IPS-18a (cell line): ENCODE data around the gene SCD5.

Experiments
- H3K27ac ChIP-seq: one replicate; pipeline ENCODE4 v1.5.1; 2013; ENCODE audit warnings: low read length
- H3K27me3 ChIP-seq: one replicate; pipeline ENCODE4 v1.6.1; 2013; ENCODE audit warnings: mild to moderate bottlenecking, low read length; ENCODE audit not compliant: control insufficient read depth, insufficient read depth
- H3K36me3 ChIP-seq: one replicate; pipeline ENCODE4 v1.6.1; 2013; ENCODE audit warnings: low read depth, low read length; ENCODE audit not compliant: control insufficient read depth
- H3K4me1 ChIP-seq: one replicate; pipeline ENCODE4 v1.6.1; 2013; ENCODE audit warnings: low read depth, low read length; ENCODE audit not compliant: control insufficient read depth
- H3K4me3 ChIP-seq: one replicate; pipeline ENCODE4 v1.5.1; 2013; ENCODE audit warnings: low read length
- H3K9ac ChIP-seq: one replicate; pipeline ENCODE4 v1.6.1; 2013; ENCODE audit warnings: mild to moderate bottlenecking, low read length, moderate library complexity
- H3K9me3 ChIP-seq: one replicate; pipeline ENCODE4 v1.6.1; 2013; ENCODE audit warnings: low read depth, low read length; ENCODE audit not compliant: control insufficient read depth

SCD5 gene

GRCh38 chr4:82791179-82791578 lies 7.4 kb downstream of the SCD5 start:
- H3K27me3 ChIP-seq = peaks cover 100% of the 10 kb centered on the region
- no peak overlapping the region for H3K27ac ChIP-seq
- H3K9me3 ChIP-seq = no peaks in the 10 kb centered on the region
- H3K9ac ChIP-seq = no peak overlapping the region
- no peaks in the 10 kb centered on the region for H3K36me3 ChIP-seq
- no peak overlapping the region for H3K4me3 ChIP-seq
- peaks cover 3% of the 10 kb centered on the region for H3K4me1 ChIP-seq

GRCh38 chr4:82790060-82790660 lies 8.4 kb downstream of the SCD5 start:
- H3K9me3 ChIP-seq = no peaks in the 10 kb centered on the region
- H3K9ac ChIP-seq = no peak overlapping the region
- H3K36me3 ChIP-seq = no peaks in the 10 kb centered on the region
- peaks cover 100% of the 10 kb centered on the region for H3K27me3 ChIP-seq
- peaks cover 13% of the 10 kb centered on the region for H3K4me1 ChIP-seq
- H3K27ac ChIP-seq = no peak overlapping the region
- H3K4me3 ChIP-seq = no peak overlapping the region

- H3K36me3 ChIP-seq = no peaks in the 10 kb centered on the region
- H3K4me3 ChIP-seq = no peak overlapping the region
- no peak overlapping the region for H3K9ac ChIP-seq
- no peak overlapping the region for H3K27ac ChIP-seq
- H3K27me3 ChIP-seq = peaks cover 100% of the 10 kb centered on the region
- no peaks in the 10 kb centered on the region for H3K9me3 ChIP-seq
- peaks cover 23% of the 10 kb centered on the region for H3K4me1 ChIP-seq
These were observed 9.4 kb downstream of the SCD5 start for GRCh38 chr4:82789025-82789776.

GRCh38 chr4:82787342-82787741 lies 11.3 kb downstream of the SCD5 start:
- Histone ChIP-seq H3K9ac (no peak overlapping the region), H3K4me3 (no peak overlapping the region), H3K36me3 (no peaks in the 10 kb centered on the region), H3K4me1 (peaks cover 23% of the 10 kb centered on the region), H3K27ac (no peak overlapping the region), H3K9me3 (no peaks in the 10 kb centered on the region), H3K27me3 (peaks cover 100% of the 10 kb centered on the region)

- H3K4me1 ChIP-seq = peaks cover 23% of the 10 kb centered on the region
- H3K36me3 ChIP-seq = no peaks in the 10 kb centered on the region
- H3K4me3 ChIP-seq = no peak overlapping the region
- H3K27me3 ChIP-seq = peaks cover 100% of the 10 kb centered on the region
- no peaks in the 10 kb centered on the region for H3K9me3 ChIP-seq
- H3K27ac ChIP-seq = no peak overlapping the region
- no peak overlapping the region for H3K9ac ChIP-seq
These were observed 11.8 kb downstream of the SCD5 start for GRCh38 chr4:82786828-82787227.

GRCh38 chr4:82785611-82786400 lies 12.8 kb downstream of the SCD5 start:
- Histone ChIP-seq H3K9me3 (no peaks in the 10 kb centered on the region), H3K4me3 (peak overlapping the region; percentile 12), H3K27ac (no peak overlapping the region), H3K9ac (no peak overlapping the region), H3K27me3 (peaks cover 98% of the 10 kb centered on the region), H3K36me3 (no peaks in the 10 kb centered on the region), H3K4me1 (peaks cover 24% of the 10 kb centered on the region)

- Histone ChIP-seq H3K9me3 (no peaks in the 10 kb centered on the region), H3K27me3 (peaks cover 92% of the 10 kb centered on the region), H3K9ac (no peak overlapping the region), H3K27ac (no peak overlapping the region), H3K4me1 (peaks cover 24% of the 10 kb centered on the region), H3K4me3 (peak overlapping the region; percentile 12), H3K36me3 (no peaks in the 10 kb centered on the region)
These were observed 13.7 kb downstream of the SCD5 start for GRCh38 chr4:82784681-82785610.

GRCh38 chr4:82782626-82783345 lies 15.8 kb downstream of the SCD5 start:
- no peak overlapping the region for H3K27ac ChIP-seq
- peaks cover 77% of the 10 kb centered on the region for H3K27me3 ChIP-seq
- no peak overlapping the region for H3K9ac ChIP-seq
- H3K36me3 ChIP-seq = no peaks in the 10 kb centered on the region
- H3K4me3 ChIP-seq = no peak overlapping the region
- no peaks in the 10 kb centered on the region for H3K9me3 ChIP-seq
- H3K4me1 ChIP-seq = peaks cover 24% of the 10 kb centered on the region

- Histone ChIP-seq H3K36me3 (no peaks in the 10 kb centered on the region), H3K4me1 (peaks cover 20% of the 10 kb centered on the region), H3K9me3 (no peaks in the 10 kb centered on the region), H3K9ac (no peak overlapping the region), H3K4me3 (no peak overlapping the region), H3K27ac (no peak overlapping the region), H3K27me3 (peaks cover 60% of the 10 kb centered on the region)
These were observed 17.8 kb downstream of the SCD5 start for GRCh38 chr4:82780752-82781231.

GRCh38 chr4:82780170-82780751 lies 18.3 kb downstream of the SCD5 start:
- no peak overlapping the region for H3K9ac ChIP-seq
- H3K27ac ChIP-seq = no peak overlapping the region
- no peaks in the 10 kb centered on the region for H3K36me3 ChIP-seq
- H3K9me3 ChIP-seq = no peaks in the 10 kb centered on the region
- peaks cover 15% of the 10 kb centered on the region for H3K4me1 ChIP-seq
- peaks cover 55% of the 10 kb centered on the region for H3K27me3 ChIP-seq
- H3K4me3 ChIP-seq = no peak overlapping the region
